Smooth muscle cell (in vitro differentiated cells): Measurements from ENCODE around the gene ESX1. TPM values are rescaled to one million over a fixed set of nuclear protein-coding genes. Genes with fewer than 3 reads are reported as not detected.
"Not testable (repeated sequence)": the region's sequence is repeated elsewhere in the genome, so short reads cannot be mapped to it uniquely, and the experiment has no call there.

Experiments used
- DNase-seq: peaks from one replicate; lab custom pipeline; 2025; ENCODE audit not compliant: unreplicated experiment; lab: John Stamatoyannopoulos, UW
- H2AFZ ChIP-seq: fragments of 200-600 bp; sonication (generic); 2 replicates; pipeline ENCODE4 v1.6.0; 2016; ENCODE audit warnings: antibody characterized with exemption, low read depth, mild to moderate bottlenecking
- H3F3A ChIP-seq: fragments of 200-600 bp; sonication (generic); 2 replicates; pipeline ENCODE4 v1.6.0; 2017; ENCODE audit warnings: antibody characterized with exemption, low read depth
- H3K27ac ChIP-seq: fragments of 200-600 bp; sonication (generic); 2 replicates; pipeline ENCODE4 v1.5.1; 2016; ENCODE audit warnings: low read depth, mild to moderate bottlenecking
- H3K27me3 ChIP-seq: fragments of 200-600 bp; sonication (generic); 2 replicates; pipeline ENCODE4 v1.6.1; 2016; ENCODE audit warnings: low read depth, mild to moderate bottlenecking
- H3K36me3 ChIP-seq: fragments of 200-600 bp; sonication (generic); 2 replicates; pipeline ENCODE4 v1.5.1; 2016; ENCODE audit warnings: low read depth
- H3K4me1 ChIP-seq: fragments of 200-600 bp; sonication (generic); 2 replicates; pipeline ENCODE4 v1.5.1; 2016; ENCODE audit warnings: low read depth
- H3K4me2 ChIP-seq: fragments of 200-600 bp; sonication (generic); 2 replicates; pipeline ENCODE4 v1.6.0; 2016; ENCODE audit warnings: mild to moderate bottlenecking
- H3K4me3 ChIP-seq: fragments of 200-600 bp; sonication (generic); 2 replicates; pipeline ENCODE4 v1.5.1; 2016; ENCODE audit warnings: mild to moderate bottlenecking
- H3K79me2 ChIP-seq: fragments of 200-600 bp; sonication (generic); 2 replicates; pipeline ENCODE4 v1.6.0; 2016; ENCODE audit warnings: low read depth, mild to moderate bottlenecking
- H3K9ac ChIP-seq: fragments of 200-600 bp; sonication (generic); 2 replicates; pipeline ENCODE4 v1.6.0; 2016; ENCODE audit warnings: low read depth
- H3K9me3 ChIP-seq: fragments of 200-600 bp; sonication (generic); replicated peaks from 2 replicates; pipeline ENCODE4 v1.5.1; 2016; ENCODE audit warnings: low read depth
- H4K20me1 ChIP-seq: fragments of 200-600 bp; sonication (generic); 2 replicates; pipeline ENCODE4 v1.6.0; 2016; ENCODE audit warnings: low read depth
- CTCF ChIP-seq: fragments of 200-600 bp; sonication (generic); IDR thresholded peaks from 2 replicates; pipeline ENCODE4 v1.5.1; 2017; ENCODE audit warnings: borderline replicate concordance, mild to moderate bottlenecking, antibody characterized with exemption; ENCODE audit not compliant: insufficient read depth, poor library complexity, severe bottlenecking
- WGBS: methylation state at CpG from one replicate; pipeline ENCODE4 v1.1.7; 2016; ENCODE audit warnings: low lambda C conversion rate; 5-methylcytosine and 5-hydroxymethylcytosine counted together
- polyA plus RNA-seq: library from polyadenylated mRNA; unstranded; fragments of >200 nt; fragmentation: Nextera tagmentation; extraction: Ambion mirVana; gene quantifications from 2 replicates; pipeline ENCODE4 v1.2.1, GENCODE V29; 2016
- total RNA-seq: library from RNA; depleted of rRNA; stranded (reverse); fragments of >200 nt; gene quantifications from 2 replicates; pipeline ENCODE4 v1.2.3, GENCODE V29; 2014

Gene ESX1
- total and polyA plus RNA-seq, 2 experiments from 2014 or later: 0.17 TPM; not detected in 1

GRCh38 chrX:104253567-104254441 lies 929 bp downstream of the ESX1 start:
- no peak overlapping the region for H2AFZ ChIP-seq
- peak overlapping the region; percentile 27 for H3K4me3 ChIP-seq
- no peak overlapping the region for H3K27ac ChIP-seq
- no peaks in the 10 kb centered on the region for H3K79me2 ChIP-seq
- no peak for DNase-seq
- H4K20me1 ChIP-seq: no peaks in the 10 kb centered on the region
- H3F3A ChIP-seq: no peaks in the 10 kb centered on the region
- peaks cover 75% of the 10 kb centered on the region for H3K27me3 ChIP-seq
- TF ChIP-seq CTCF: no peak
- WGBS: 39% methylated on average over 63 of the region's 65 CpGs
- H3K36me3 ChIP-seq: no peaks in the 10 kb centered on the region
- no peaks in the 10 kb centered on the region for H3K9me3 ChIP-seq
- H3K9ac ChIP-seq: no peak overlapping the region
- no peaks in the 10 kb centered on the region for H3K4me1 ChIP-seq
- H3K4me2 ChIP-seq: peak overlapping the region; percentile 74

- H3K4me1 ChIP-seq: no peaks in the 10 kb centered on the region
- no peaks in the 10 kb centered on the region for H3F3A ChIP-seq
- TF ChIP-seq CTCF: no peak
- no peak overlapping the region for H2AFZ ChIP-seq
- H4K20me1 ChIP-seq: no peaks in the 10 kb centered on the region
- no peak overlapping the region for H3K4me3 ChIP-seq
- no peaks in the 10 kb centered on the region for H3K79me2 ChIP-seq
- H3K27ac ChIP-seq: no peak overlapping the region
- peaks cover 62% of the 10 kb centered on the region for H3K27me3 ChIP-seq
- no peak overlapping the region for H3K9ac ChIP-seq
- H3K9me3 ChIP-seq: no peaks in the 10 kb centered on the region
- DNase-seq: no peak
- H3K36me3 ChIP-seq: no peaks in the 10 kb centered on the region
- WGBS: 93% methylated on average over 17 of the region's 17 CpGs
- no peak overlapping the region for H3K4me2 ChIP-seq
Measured at GRCh38 chrX:104250470-104250869, 4.3 kb downstream of the ESX1 start.

- not testable (repeated sequence) for H2AFZ ChIP-seq, H3K36me3 ChIP-seq, H3K27me3 ChIP-seq, H3K79me2 ChIP-seq, H4K20me1 ChIP-seq, H3K4me1 ChIP-seq, H3K9me3 ChIP-seq, H3K9ac ChIP-seq, H3K4me3 ChIP-seq, H3K27ac ChIP-seq, H3F3A ChIP-seq, DNase-seq, H3K4me2 ChIP-seq
- 90% methylated on average over 10 of the region's 10 CpGs for WGBS
Measured at GRCh38 chrX:104230060-104230459, 24.7 kb downstream of the ESX1 start.

- no peak for TF ChIP-seq CTCF
- Histone ChIP-seq H2AFZ (no peak overlapping the region), H3K4me3 (no peak overlapping the region), H3K9me3 (no peaks in the 10 kb centered on the region), H3K79me2 (no peaks in the 10 kb centered on the region), H4K20me1 (no peaks in the 10 kb centered on the region), H3F3A (no peaks in the 10 kb centered on the region), H3K4me1 (no peaks in the 10 kb centered on the region), H3K27me3 (no peaks in the 10 kb centered on the region), H3K9ac (no peak overlapping the region), H3K27ac (no peak overlapping the region), H3K4me2 (no peak overlapping the region), H3K36me3 (no peaks in the 10 kb centered on the region)
- 62% methylated on average over 5 of the region's 5 CpGs for WGBS
- no peak for DNase-seq
Measured at GRCh38 chrX:104211187-104211586, 43.5 kb downstream of the ESX1 start.
